H1 (cell line): Measurements from ENCODE around the gene LMNTD2. TPM values are rescaled to one million over a fixed set of nuclear protein-coding genes. Genes with fewer than 3 reads are reported as not detected.

Source experiments
- CTCF ChIA-PET: fragments of 300-600 bp; sonication (Branson Sonifier 250); formaldehyde crosslinking; loops from one replicate; lab custom pipeline; 2021; ENCODE audit not compliant: partially characterized antibody; lab: Charles Lee
- POLR2A ChIA-PET: fragments of 300-600 bp; sonication (Branson Sonifier 250); formaldehyde crosslinking; loops from one replicate; lab custom pipeline; 2021; ENCODE audit warnings: inconsistent platforms; ENCODE audit not compliant: partially characterized antibody; lab: Charles Lee
- DNase-seq, 2 experiments: peaks; one replicate each; pipeline versions ENCODE4 v3.0.0 to v3.0.0-alpha.2; 2010 to 2022; ENCODE audit warnings: low spot score in 2 of 2, low read depth in 1 of 2, mixed read lengths in 1 of 2
- FAIRE-seq: peaks from 2 replicates; lab custom pipeline; 2011; peaks lifted over from hg19 to GRCh38; lab: Jason Lieb, UNC
- H2AFZ ChIP-seq: 2 replicates; pipeline ENCODE4 v1.8.1; 2012; ENCODE audit warnings: low read length, inconsistent platforms
- H2AK5ac ChIP-seq: 2 replicates; pipeline ENCODE4 v1.6.1; 2013; ENCODE audit warnings: low read depth, low read length
- H2BK120ac ChIP-seq: replicated peaks from 2 replicates; pipeline ENCODE3; 2013; ENCODE audit warnings: low read depth, low read length, inconsistent platforms
- H2BK12ac ChIP-seq: 2 replicates; pipeline ENCODE4 v1.6.1; 2013; ENCODE audit warnings: low read depth, low read length
- H2BK15ac ChIP-seq: 2 replicates; pipeline ENCODE4 v1.6.1; 2013; ENCODE audit warnings: low read length
- H2BK20ac ChIP-seq: 2 replicates; pipeline ENCODE4 v1.6.1; 2013; ENCODE audit warnings: low read length
- H2BK5ac ChIP-seq: 2 replicates; pipeline ENCODE4 v1.6.1; 2013; ENCODE audit warnings: low read depth, low read length
- H3K14ac ChIP-seq: 2 replicates; pipeline ENCODE4 v1.6.1; 2013; ENCODE audit warnings: inconsistent platforms; ENCODE audit not compliant: insufficient read length
- H3K18ac ChIP-seq: 2 replicates; pipeline ENCODE4 v1.6.1; 2013; ENCODE audit warnings: low read length; ENCODE audit errors: extremely low read depth
- H3K23ac ChIP-seq: 2 replicates; pipeline ENCODE4 v1.6.1; 2013; ENCODE audit warnings: inconsistent platforms; ENCODE audit not compliant: insufficient read length
- H3K23me2 ChIP-seq: 2 replicates; pipeline ENCODE4 v1.6.1; 2013; ENCODE audit warnings: low read depth, low read length
- H3K27ac ChIP-seq: 2 replicates; pipeline ENCODE4 v1.6.1; 2011; ENCODE audit warnings: low read depth, low read length, inconsistent platforms
- H3K27me3 ChIP-seq, 4 experiments: replicated peaks in 1 of 4; 1 replicate in 1 of 4; 2 replicates in 3 of 4; pipeline versions ENCODE4 v1.6.1 to v1.8.1; 2011 to 2013; ENCODE audit warnings: low read length in 3 of 4, mild to moderate bottlenecking in 3 of 4, inconsistent platforms in 2 of 4, mixed read lengths in 2 of 4, moderate library complexity in 1 of 4; ENCODE audit not compliant: control insufficient read depth in 3 of 4, insufficient read depth in 3 of 4; ENCODE audit errors: extremely low read depth in 1 of 4
- H3K36me3 ChIP-seq, 4 experiments: 2 replicates each; pipeline versions ENCODE4 v1.6.1 to v1.8.1; 2011 to 2013; ENCODE audit warnings: mild to moderate bottlenecking in 4 of 4, low read length in 3 of 4, moderate library complexity in 2 of 4, control low read depth in 1 of 4, inconsistent platforms in 1 of 4; ENCODE audit not compliant: insufficient read depth in 4 of 4, control insufficient read depth in 2 of 4
- H3K4ac ChIP-seq: replicated peaks from 2 replicates; pipeline ENCODE3; 2013; ENCODE audit warnings: low read length, low read depth, mixed read lengths, inconsistent platforms; ENCODE audit not compliant: insufficient read length
- H3K4me1 ChIP-seq, 4 experiments: replicated peaks in 1 of 4; 1 replicate in 1 of 4; 2 replicates in 3 of 4; pipeline versions ENCODE4 v1.6.1 to v1.8.1; 2011 to 2013; ENCODE audit warnings: low read length in 3 of 4, inconsistent platforms in 2 of 4, mixed read lengths in 1 of 4; ENCODE audit not compliant: insufficient read depth in 4 of 4, control insufficient read depth in 3 of 4
- H3K4me2 ChIP-seq, 2 experiments: 2 replicates each; pipeline versions ENCODE4 v1.6.1 to v1.8.1; 2011 to 2013; ENCODE audit warnings: low read depth in 2 of 2, low read length in 2 of 2, control low read depth in 1 of 2, inconsistent platforms in 1 of 2, mild to moderate bottlenecking in 1 of 2; ENCODE audit not compliant: insufficient read depth in 1 of 2
- H3K4me3 ChIP-seq, 4 experiments: fragments of 200-600, 300-600 bp in 1 of 4; sonication (generic), shearing (Covaris generic), sonication (Bioruptor Twin) in 1 of 4; 2 replicates each; pipeline versions ENCODE4 v1.5.1 to v1.8.1; 2011 to 2016; ENCODE audit warnings: low read length in 4 of 4, low read depth in 3 of 4, control low read depth in 2 of 4, inconsistent platforms in 2 of 4, mild to moderate bottlenecking in 2 of 4, mixed read lengths in 1 of 4, moderate library complexity in 1 of 4; ENCODE audit not compliant: insufficient read depth in 2 of 4; ENCODE audit errors: extremely low read depth in 1 of 4
- H3K56ac ChIP-seq: replicated peaks from 2 replicates; pipeline ENCODE3; 2013; ENCODE audit warnings: low read depth, mild to moderate bottlenecking, mixed read lengths, low read length, inconsistent platforms; ENCODE audit not compliant: insufficient read length
- H3K79me1 ChIP-seq: 2 replicates; pipeline ENCODE4 v1.6.1; 2013; ENCODE audit warnings: low read depth, low read length, control low read depth
- H3K79me2 ChIP-seq, 2 experiments: 2 replicates each; pipeline versions ENCODE4 v1.6.1 to v1.8.1; 2012 to 2013; ENCODE audit warnings: low read length in 2 of 2, mild to moderate bottlenecking in 2 of 2, inconsistent platforms in 1 of 2; ENCODE audit not compliant: insufficient read depth in 2 of 2, control insufficient read depth in 1 of 2
- H3K9ac ChIP-seq, 4 experiments: replicated peaks in 1 of 4; 1 replicate in 1 of 4; 2 replicates in 3 of 4; pipeline versions ENCODE4 v1.6.1 to v1.8.1; 2011 to 2013; ENCODE audit warnings: low read depth in 3 of 4, low read length in 3 of 4, control low read depth in 2 of 4, mild to moderate bottlenecking in 2 of 4, moderate library complexity in 2 of 4, inconsistent platforms in 1 of 4; ENCODE audit errors: extremely low read depth in 1 of 4
- H3K9me3 ChIP-seq, 2 experiments: 2 replicates each; pipeline versions ENCODE4 v1.6.1 to v1.8.1; 2012 to 2013; ENCODE audit warnings: mild to moderate bottlenecking in 2 of 2, moderate library complexity in 2 of 2, control low read depth in 1 of 2, inconsistent platforms in 1 of 2, low read depth in 1 of 2, low read length in 1 of 2, mixed read lengths in 1 of 2; ENCODE audit not compliant: insufficient read depth in 2 of 2
- H4K20me1 ChIP-seq, 2 experiments: replicated peaks in 1 of 2; 2 replicates each; pipeline versions ENCODE3 to v1.8.1; 2011 to 2013; ENCODE audit warnings: inconsistent platforms in 2 of 2, low read length in 2 of 2, mild to moderate bottlenecking in 1 of 2; ENCODE audit not compliant: insufficient read depth in 2 of 2, control insufficient read depth in 1 of 2
- H4K5ac ChIP-seq: 2 replicates; pipeline ENCODE4 v1.6.1; 2013; ENCODE audit warnings: low read length, low read depth, mixed read lengths, inconsistent platforms; ENCODE audit not compliant: insufficient read length
- H4K8ac ChIP-seq: 2 replicates; pipeline ENCODE4 v1.8.0; 2013; ENCODE audit warnings: mild to moderate bottlenecking, moderate library complexity, low read length, inconsistent platforms; ENCODE audit not compliant: insufficient read depth; ENCODE audit errors: extremely low read depth
- H4K91ac ChIP-seq: replicated peaks from 2 replicates; pipeline ENCODE3; 2013; ENCODE audit warnings: low read length, mixed read lengths, inconsistent platforms; ENCODE audit not compliant: insufficient read length
- ASH2L ChIP-seq: fragments of 200-600, 300-600 bp; sonication (generic); IDR thresholded peaks from one replicate; pipeline ENCODE4 v1.7.1; 2017; ENCODE audit warnings: low read length
- NANOG ChIP-seq: IDR thresholded peaks from 2 replicates; pipeline ENCODE4 v1.6.1; 2011; ENCODE audit warnings: low read length, low read depth, mild to moderate bottlenecking, inconsistent platforms; ENCODE audit not compliant: insufficient read depth, poor library complexity, severe bottlenecking
- PHF8 ChIP-seq: fragments of 200-600 bp; sonication (generic); conservative IDR thresholded peaks from 2 replicates; pipeline ENCODE4 v1.7.1; 2012; ENCODE audit warnings: low read depth, mild to moderate bottlenecking, inconsistent platforms, low read length, moderate library complexity
- TAF7 ChIP-seq: optimal IDR thresholded peaks from 2 replicates; pipeline ENCODE3; 2011; ENCODE audit warnings: low read depth, mild to moderate bottlenecking, inconsistent platforms, low read length, moderate library complexity, borderline replicate concordance
- WGBS, 2 experiments: shearing (Covaris generic) in 1 of 2; methylation state at CpG; one replicate each; pipeline versions ENCODE4 v1.1.6 to v1.1.7; 2013 to 2015; ENCODE audit warnings: low lambda C conversion rate in 2 of 2, mixed read lengths in 2 of 2, inconsistent platforms in 1 of 2, low coverage in 1 of 2, missing lambda C conversion rate in 1 of 2; ENCODE audit not compliant: insufficient replicate concordance in 2 of 2, insufficient coverage in 1 of 2, insufficient read length in 1 of 2; ENCODE audit errors: extremely low coverage in 1 of 2, missing lambda C conversion rate in 1 of 2; 5-methylcytosine and 5-hydroxymethylcytosine counted together
- polyA plus RNA-seq, 7 experiments: library from polyadenylated mRNA; depleted of rRNA in 3 of 7; stranded (reverse) in 5 of 7; unstranded in 2 of 7; fragments of >200 nt in 5 of 7; fragments of 200-250 nt in 2 of 7; gene quantifications; 1 replicate in 5 of 7; 2 replicates in 1 of 7; 4 replicates in 1 of 7; pipeline versions ENCODE4 v1.2.1 to v1.2.3, GENCODE V29; 2011 to 2013; ENCODE audit warnings: missing spikeins in 2 of 7, mixed read lengths in 2 of 7
- total RNA-seq: library from RNA; stranded (reverse); fragmentation: NEBNext Ultra II Directional; extraction: Animal tissue kit (Norgen Biotek cat#: 25700); gene quantifications from 2 replicates; pipeline ENCODE4 v1.2.1, GENCODE V29; 2021

The LMNTD2 gene
- total and polyA plus RNA-seq, 2 of the 8 experiments (the other 6 are each of a cell fraction or from before 2014, with no cell fraction given) = 1.6 to 3.1 TPM

DNA sequence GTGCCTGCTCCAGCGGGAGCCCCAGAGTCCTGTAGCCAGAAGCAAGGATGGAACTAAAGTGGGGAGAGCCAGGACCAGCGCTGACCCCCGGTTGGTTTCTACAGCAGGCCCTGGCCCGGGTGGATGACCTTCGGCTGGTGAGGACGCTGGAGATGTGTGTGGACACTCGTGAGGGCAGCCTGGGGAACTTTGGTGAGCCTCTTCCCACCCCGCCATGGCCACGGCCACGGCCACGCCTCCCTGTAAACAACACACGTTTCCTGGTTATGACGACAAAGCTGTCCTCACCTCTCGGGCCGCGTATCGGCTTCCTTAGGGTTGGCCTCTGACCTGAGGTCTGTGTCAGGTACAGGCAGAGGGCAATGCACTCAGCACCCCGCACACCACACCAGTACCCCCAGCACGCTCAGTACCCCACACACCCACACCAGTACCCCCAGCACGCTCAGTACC, 19.1 kb downstream of the LMNTD2 start:
- peaks cover 0 to 14% (median 5%) of the 10 kb centered on the region in 4 experiments; a peak in 5 of 7 replicates for H3K27me3 ChIP-seq
- FAIRE-seq (no peak), DNase-seq (no peak)
- no peak overlapping the region for H3K56ac ChIP-seq
- no peak overlapping the region for H4K91ac ChIP-seq
- peaks cover 0 to 13% (median 8%) of the 10 kb centered on the region in 4 experiments; a peak in 5 of 7 replicates for H3K4me1 ChIP-seq
- H3K79me1 ChIP-seq = no peaks in the 10 kb centered on the region
- no peak overlapping the region for H2BK5ac ChIP-seq
- WGBS, 2 experiments = 92% methylated on average over 19 of the region's 20 CpGs; no CpG with 5 or more reads in 1 of the 2 experiments
- H4K8ac ChIP-seq = no peak overlapping the region
- no peak overlapping the region for H2AK5ac ChIP-seq
- no peaks in the 10 kb centered on the region for H3K36me3 ChIP-seq
- H2BK12ac ChIP-seq = no peak overlapping the region
- H3K79me2 ChIP-seq = no peaks in the 10 kb centered on the region
- no peak overlapping the region for H3K23ac ChIP-seq
- ChIA-PET CTCF (interaction anchor here (0.6 to 2.0 kb wide), 3 partner anchors 9 to 180 kb away, joined by 3 to 4 read pairs (median 3); no protein-coding TSS in a partner anchor), POLR2A (interaction anchor here (1.2 to 1.3 kb wide), 4 partner anchors 11 to 245 kb away, joined by 3 to 5 read pairs (median 4); no protein-coding TSS in a partner anchor)
- H3K9me3 ChIP-seq = no peaks in the 10 kb centered on the region
- H3K4me3 ChIP-seq = no peak overlapping the region
- no peak overlapping the region for H3K4ac ChIP-seq
- no peak overlapping the region for H2BK20ac ChIP-seq
- H2BK120ac ChIP-seq = no peak overlapping the region
- peaks cover 12% of the 10 kb centered on the region; the same call in 1 of the 2 replicates for H3K23me2 ChIP-seq
- no peak overlapping the region for H3K14ac ChIP-seq
- H4K5ac ChIP-seq = no peak overlapping the region
- H3K4me2 ChIP-seq = no peak overlapping the region
- H4K20me1 ChIP-seq = no peaks in the 10 kb centered on the region
- no peak overlapping the region for H2AFZ ChIP-seq
- no peak overlapping the region for H2BK15ac ChIP-seq
- no peak overlapping the region for H3K18ac ChIP-seq
- no peak overlapping the region for H3K9ac ChIP-seq
- H3K27ac ChIP-seq = no peak overlapping the region
- no peak for TF ChIP-seq PHF8
- no peak for TF ChIP-seq NANOG
- no peak for TF ChIP-seq TAF7
- no peak for TF ChIP-seq ASH2L
